HG03354 (cell line): ENCODE measurements around the gene EYS.

Source experiments
- ATAC-seq: cut with Tn5 transposase; IDR thresholded peaks from one replicate; pipeline ENCODE4 v1.9.1; 2021; ENCODE audit warnings: mild to moderate bottlenecking; ENCODE audit not compliant: unreplicated experiment, poor library complexity, severe bottlenecking

The EYS gene

DNA sequence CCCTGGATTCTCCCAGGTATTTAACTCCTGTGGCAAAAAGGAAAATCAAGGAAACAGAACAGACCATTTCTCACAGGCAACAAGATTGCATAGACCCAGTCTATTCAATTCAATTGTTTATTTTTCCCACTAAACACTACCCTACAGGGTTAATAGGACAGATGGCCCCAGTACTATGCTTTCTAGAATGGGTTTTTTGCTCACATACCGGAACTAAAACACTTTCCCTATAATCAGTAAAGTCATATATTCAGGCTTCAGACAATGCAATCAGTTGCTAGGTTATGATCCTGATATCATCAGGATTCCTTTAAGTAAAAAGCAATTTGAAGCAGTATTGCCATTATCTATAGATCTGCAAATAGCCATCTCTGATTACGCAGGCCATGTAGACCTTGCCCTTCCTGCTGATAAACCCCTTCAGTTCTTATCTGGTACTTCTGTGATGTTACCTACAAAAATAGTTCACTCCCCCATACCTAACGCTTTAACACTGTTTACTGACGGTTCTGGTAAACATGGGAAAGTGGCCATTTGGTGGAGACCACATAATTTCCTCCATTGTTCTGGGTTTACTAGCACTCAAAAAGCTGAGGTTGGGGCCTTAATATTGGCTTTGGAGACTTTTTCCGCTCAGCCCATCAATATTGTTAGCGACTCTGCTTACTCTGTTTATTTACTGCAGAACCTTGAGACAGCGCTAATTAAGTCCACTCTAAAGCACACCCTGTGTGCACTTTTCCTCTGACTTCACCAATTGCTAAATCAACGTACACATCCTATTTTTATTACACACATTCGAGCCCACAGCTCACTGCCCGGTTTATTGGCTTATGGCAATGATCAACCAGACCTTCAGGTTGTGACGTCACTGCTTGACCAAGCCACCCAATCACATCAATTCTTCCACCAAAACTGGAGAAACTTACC is 1405.5 kb downstream of the EYS start:
- ATAC-seq = no peak

DNA sequence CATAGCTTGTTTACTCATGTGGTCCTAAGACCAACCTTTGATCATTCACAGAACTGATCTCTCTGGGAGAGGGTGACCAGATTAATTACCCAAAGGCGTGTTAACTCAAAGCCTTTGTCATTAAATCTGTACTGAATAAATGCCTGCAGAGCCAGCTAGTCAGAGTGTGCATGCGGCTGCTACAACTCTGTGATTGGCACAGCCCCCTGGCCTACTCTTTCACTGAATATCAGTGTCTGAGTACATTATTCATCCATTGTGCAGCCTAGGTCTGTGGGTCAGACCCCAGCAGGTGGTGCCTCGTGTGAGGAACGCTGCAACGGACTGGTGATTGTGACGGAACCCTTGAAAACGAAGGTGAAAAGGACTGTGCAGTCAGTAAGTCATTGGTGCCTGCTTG is 1407.8 kb downstream of the EYS start:
- no peak for ATAC-seq

DNA sequence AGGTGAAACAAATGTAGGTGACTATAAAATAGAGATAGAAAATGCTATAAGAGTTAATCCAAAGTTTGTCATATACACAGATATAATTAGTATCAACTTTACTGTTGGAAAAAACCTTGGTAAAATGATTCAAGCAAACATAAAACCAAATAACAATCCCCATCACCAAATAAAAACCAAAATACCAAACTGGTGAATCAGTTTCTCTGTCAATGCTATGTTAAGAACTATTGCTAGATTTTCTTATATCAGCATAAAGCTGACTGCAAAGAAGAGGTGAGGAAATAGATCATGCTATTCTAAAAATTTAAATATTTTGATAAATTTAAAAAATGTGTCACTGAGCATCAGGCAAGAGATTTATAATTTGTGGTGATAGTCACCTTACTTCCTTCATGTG is 1413.0 kb downstream of the EYS start:
- no peak for ATAC-seq

DNA sequence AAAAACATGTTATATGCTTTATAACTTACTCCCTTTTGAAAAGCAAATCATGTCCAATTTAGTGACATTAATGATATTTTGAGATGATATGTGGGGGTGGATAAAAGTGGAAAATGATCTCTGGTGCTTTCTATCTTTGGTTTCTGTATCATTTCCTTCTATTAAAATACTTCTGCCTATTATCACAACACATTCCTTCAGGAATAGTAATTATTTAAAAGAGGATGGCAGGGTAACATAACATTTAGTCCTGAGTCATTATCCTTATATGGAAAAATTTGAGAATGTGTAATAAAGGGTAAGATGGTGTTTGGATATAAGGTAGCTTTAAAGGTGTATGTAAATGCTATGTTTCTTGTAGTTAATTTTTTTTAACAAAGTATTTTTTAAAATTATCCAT is 1413.7 kb downstream of the EYS start:
- ATAC-seq = no peak

DNA sequence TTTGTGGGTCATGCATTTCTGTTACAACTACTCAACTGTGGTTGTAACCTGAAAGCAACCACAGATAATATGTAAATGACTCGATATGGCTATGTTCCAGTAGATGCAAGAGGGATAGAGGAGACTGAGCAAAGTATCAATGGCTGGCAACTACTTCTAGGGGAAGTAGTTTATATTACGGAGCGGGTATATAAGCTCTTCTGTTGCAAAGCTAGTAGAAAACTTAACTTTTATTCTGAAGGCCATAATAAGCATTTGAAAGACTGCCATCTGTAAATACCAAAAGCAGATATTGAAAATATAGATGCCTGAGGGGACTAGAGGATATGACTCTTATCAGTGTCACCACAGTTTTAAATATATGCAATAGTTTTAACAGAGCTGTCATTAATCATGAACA is 1416.2 kb downstream of the EYS start:
- no peak for ATAC-seq

DNA sequence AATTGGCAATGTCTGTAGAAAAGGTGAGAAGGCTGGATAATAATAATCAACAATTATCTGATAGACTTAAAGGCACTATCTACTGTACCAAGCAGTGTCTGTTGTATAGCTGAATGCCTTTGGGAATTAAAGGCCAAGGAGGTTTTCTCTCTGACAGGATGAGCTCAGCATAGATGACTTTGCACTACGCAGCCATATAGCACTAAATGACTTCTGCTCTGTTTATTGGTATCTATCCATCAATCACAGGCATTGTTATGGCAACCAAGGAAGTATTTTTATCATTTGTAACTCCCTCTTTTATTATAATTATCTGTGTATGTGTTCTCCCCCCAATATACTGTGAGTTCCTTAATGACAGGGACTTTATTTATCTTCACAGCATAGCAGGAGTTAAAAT is 1417.1 kb downstream of the EYS start:
- no peak for ATAC-seq

DNA sequence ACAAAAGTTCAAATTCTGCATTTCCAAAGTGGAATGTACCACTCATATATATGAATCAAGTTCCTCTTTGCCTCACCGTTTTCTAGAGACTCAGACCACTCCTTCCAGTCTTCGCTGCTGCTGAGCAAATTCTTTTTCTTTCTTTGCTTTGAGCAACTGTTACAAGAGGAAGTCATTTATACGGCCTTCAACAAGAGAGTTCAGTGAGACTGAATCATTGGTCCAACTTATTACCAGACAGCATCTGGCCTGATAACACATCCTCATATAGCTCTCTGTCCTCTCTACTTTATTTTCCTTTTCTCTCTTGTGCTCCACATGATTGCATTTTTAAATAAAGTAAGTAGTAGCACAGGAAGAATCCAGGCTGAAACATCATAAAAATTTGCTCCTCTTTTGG is 1418.7 kb downstream of the EYS start:
- no peak for ATAC-seq

DNA sequence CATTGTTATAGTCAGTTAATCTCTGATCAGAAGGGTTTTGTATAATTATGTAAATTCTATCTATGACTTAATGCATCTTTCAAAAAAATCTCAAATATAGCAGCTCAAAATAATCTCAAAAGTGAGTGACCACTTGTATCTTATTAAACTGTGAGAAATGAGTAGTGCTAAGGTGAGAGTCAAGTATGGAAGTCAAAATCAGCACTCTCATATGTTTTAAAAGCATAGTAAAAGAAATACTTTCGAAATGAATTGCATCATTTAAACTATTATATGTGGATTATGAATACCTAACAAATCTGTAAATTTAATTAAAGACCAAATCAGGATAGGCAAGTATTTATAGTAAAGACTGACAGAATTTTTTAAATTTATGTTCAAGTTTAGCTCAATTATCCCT is 1425.9 kb downstream of the EYS start:
- ATAC-seq = no peak

DNA sequence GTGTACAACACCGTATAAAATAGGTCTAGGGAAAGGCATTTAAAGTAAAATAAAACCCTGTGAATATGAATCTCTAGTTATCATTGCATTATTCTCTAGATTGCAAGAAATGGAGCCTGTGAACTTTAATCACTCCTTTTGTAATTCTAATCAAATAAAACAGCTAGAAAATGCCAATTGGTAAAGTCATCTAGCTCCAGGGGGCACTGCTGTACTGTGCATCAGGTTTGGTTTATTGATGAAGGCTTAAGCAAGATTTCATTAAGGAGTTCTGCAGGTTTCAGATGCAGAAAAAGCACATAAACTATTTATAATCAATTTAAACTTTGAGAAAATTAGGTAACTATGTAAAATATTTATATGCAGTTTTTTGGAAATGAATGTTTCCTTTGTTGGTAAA is 1426.5 kb downstream of the EYS start:
- no peak for ATAC-seq

DNA sequence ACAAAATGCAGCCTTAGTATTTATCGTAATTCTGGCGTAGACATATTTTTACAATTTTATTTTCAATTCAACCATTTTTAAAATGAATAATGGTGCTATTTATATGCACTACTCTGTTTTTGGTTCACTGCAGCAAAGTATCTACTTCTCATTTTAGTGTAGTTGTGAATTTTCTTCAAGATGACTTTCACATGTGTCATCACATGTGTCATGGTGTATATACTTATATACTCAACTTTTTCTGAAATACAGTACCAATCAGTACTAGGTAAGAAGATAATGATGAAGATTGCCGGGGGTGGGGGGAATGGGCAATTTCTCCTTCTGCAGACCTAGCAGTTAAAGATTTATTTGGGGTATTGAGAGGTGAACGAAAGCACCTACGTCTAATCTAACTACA is 1436.9 kb downstream of the EYS start:
- ATAC-seq = no peak

DNA sequence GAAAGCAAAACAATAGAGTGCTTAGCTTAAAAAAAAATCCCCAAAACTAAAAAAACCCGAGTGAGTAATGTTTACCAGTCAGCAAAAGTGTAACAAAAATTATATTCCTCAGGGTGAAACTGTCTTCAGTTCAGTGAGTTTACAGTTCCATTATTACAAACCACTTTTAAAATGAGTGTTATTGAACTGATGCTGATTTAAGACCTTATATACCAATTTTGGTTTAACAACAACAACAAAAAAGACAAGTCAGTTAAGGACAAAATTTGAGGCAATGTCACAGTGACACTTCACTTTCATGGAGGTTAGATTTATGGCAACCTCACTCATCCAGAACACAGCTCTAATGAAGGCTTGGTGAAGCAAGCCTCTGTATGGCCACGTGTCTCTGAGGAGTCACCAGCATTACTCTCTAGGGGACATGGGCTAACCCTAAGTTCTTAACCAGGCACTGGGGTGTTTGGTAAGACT is 1440.6 kb downstream of the EYS start:
- peak; percentile 81 for ATAC-seq

DNA sequence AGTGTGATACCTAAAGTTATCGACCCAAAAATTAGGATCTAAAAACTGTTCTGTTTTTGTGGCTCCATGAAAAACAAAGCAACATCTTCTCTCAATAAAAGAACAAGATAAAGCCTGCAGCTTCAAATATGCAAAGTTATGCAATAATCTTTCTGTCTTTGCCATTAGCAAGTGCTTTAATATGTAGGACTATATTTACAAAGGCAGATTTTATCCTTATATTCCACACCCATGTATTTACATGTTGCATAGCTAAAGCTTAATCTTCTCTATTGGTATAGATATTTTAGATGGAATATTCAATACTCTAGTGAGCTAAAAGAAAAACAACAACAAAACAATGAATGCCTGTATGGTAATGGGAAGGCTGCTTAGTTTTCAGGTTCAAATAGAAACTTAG is 1443.2 kb downstream of the EYS start:
- no peak for ATAC-seq

DNA sequence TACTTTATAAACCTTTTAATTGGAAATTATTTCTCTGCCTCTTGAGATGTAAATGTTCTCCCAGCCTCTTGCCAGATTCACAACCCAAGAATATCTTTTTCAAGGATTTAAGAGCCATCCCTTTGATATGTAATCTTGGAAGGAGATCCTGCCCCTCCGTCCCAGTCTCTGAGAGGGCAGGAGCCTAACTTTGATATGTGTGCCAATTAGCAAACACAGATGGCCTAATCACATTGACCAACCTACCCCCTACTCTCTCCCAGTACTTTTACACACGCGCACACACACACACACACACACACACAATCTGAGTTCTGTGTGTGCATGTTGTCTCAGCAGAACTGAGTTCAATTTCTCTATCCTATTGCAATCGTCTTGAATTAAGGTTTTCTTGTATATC is 1447.7 kb downstream of the EYS start:
- ATAC-seq = no peak

DNA sequence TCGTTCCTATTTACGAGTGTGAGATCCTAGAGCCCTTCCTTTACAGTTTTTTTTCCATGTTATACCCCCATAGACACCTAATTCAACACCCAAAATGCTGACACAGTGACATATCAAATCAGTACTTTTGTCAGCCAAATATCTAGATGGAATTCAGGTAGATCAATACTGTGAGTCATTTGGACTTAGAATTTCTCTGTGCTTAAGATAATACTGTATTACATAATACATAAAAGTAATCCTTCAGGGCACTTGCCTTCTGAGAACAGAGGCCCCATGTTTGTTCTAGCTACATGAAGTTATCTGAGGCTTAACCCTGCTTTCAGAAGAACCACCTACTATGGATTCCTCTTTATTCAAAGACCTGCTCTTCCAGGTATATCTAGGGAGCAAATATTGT is 1448.3 kb downstream of the EYS start:
- ATAC-seq = no peak

DNA sequence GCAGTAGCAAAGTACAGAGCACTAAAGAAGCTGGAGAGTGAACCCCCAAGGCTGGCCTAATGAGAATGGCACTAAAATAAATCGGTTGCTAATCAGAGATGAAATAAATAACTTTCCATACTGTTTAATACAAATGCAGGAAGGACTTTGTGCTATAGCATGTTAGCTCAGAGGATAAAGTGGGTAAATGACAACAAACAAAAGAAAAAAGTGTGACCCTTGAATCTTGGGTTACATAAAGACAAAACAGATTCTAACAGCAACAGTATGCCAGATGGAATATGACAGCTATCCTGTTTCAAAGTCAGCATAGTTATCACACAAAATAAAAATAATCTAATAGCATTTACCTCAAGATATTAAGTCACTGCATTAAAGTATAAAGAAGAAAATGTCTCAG is 1448.7 kb downstream of the EYS start:
- ATAC-seq = no peak

DNA sequence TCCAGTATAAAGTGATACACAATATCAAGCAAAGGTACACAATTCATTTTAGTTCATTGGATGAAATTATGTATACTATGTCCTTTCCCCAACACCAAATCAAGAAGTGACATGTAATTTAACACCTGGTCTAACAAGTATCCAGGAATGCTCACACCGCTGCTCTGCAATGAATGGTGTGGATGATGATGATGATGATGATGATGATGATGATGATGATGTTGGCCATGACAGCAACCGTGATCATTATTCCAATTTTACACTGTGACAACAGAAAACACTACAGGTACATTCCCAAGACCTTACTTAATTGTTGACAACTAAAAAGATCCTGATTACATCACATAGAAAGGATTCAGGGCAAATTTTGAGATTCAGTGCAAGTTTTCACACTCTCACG is 1449.4 kb downstream of the EYS start:
- ATAC-seq = no peak

DNA sequence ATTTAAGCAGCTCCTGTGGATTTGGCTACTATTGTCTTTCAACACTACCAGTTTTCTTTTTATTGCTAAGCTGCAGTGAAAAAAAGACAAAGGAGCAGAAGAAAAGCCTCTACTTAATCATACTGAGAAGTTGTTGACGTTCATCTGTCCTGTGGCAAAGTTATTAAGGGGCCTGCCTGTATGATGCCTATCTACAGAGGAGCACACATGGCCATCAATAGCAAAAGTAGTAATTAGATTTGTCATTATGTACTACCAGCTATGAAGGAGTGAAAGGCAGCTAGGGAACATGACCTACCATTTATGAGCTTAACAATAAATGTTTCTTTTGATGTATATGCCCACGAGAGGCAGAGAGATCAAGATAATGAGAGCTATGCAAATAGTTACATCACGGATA is 1450.5 kb downstream of the EYS start:
- no peak for ATAC-seq

DNA sequence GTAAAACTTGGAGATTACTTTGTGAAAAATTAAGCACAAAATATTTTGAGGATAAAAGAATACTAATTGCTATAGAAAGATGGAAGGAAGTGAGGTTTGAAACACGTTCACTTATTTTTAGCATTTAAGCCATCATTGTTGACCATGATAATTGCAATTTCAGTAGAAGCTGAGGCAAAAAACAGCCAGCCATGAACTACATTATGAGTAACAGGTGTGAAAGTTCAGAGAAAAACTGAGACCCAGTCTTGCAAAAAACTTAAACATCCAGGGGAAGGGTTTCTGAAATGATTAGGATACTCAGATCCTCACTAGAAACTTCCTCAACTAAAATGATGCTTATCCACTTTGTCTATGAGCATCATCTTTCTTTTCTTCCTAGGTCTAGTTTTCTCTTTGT is 1452.0 kb downstream of the EYS start:
- no peak for ATAC-seq

DNA sequence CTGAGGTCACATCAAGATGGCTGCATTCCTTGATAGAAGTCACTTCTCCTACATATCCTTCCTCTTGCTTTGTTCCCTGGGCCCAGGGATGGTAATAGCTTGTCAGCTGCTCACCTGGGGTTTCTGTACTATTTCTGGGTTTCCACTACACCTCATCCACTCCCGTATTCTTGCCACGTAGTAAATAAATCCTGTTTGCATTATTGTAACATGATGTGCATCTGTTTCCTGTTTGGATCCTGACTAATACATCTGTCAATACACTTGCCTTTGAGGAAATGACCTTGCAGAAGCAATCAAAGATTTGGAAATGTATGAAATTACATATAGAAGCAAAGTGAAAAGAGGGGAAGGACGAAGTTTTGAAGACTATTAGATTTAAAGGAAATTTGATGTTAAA is 1452.5 kb downstream of the EYS start:
- ATAC-seq = no peak

DNA sequence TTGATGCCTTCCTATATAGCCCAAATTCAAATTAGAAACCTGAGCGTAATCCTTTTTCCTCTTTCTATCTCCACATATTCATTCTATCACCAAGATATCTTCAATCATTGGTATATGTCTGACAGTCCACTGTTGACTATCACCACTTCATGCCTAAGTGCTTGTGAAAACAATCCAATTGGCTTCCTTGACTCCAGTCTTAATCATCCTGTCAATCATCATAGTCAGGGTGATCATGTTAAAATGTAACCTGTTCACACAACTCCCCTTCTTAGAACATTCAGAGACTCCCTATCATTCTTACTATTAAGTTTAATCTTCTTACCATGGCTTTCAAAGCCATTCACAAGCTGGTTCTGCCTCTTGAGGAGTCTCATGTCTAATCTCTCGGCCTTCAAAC is 1454.8 kb downstream of the EYS start:
- ATAC-seq = no peak

DNA sequence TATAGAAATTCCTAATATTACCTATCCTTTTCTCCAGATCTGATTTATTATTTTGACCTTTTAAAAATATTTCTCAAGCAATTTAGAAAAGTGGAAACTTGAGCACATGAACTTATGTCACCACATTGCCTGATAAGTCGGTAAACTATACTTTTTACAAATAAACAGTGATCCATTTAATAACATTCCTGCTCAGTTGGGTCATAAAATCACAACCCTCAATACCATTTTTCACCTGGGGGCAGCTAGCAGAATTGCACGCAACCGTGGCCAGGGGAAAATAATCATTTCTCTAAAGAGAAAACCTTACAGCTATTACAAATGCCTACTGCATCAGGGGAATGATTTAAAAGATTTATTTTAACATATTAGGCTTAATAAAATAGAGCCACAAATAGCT is 1456.9 kb downstream of the EYS start:
- no peak for ATAC-seq

DNA sequence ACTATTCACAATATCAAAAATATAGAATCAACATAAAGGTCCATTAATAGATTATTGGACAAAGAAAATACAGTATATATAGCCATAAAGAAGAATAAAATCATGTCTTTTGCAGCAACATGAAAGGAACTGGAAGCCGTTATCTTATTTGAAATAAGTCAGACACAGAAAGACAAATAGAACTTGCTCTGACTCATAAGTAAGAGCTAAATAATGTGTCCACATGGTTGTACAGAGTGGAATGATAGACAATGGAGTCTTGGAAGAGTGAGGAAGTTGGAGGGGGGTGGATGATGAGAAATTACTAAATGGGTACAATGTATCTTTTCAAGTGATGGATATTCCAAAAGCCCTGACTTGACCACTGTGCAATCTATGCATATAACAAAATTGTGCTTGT is 1457.9 kb downstream of the EYS start:
- ATAC-seq = no peak
